Measurements from ENCODE around the gene CRIP2.

DNA sequence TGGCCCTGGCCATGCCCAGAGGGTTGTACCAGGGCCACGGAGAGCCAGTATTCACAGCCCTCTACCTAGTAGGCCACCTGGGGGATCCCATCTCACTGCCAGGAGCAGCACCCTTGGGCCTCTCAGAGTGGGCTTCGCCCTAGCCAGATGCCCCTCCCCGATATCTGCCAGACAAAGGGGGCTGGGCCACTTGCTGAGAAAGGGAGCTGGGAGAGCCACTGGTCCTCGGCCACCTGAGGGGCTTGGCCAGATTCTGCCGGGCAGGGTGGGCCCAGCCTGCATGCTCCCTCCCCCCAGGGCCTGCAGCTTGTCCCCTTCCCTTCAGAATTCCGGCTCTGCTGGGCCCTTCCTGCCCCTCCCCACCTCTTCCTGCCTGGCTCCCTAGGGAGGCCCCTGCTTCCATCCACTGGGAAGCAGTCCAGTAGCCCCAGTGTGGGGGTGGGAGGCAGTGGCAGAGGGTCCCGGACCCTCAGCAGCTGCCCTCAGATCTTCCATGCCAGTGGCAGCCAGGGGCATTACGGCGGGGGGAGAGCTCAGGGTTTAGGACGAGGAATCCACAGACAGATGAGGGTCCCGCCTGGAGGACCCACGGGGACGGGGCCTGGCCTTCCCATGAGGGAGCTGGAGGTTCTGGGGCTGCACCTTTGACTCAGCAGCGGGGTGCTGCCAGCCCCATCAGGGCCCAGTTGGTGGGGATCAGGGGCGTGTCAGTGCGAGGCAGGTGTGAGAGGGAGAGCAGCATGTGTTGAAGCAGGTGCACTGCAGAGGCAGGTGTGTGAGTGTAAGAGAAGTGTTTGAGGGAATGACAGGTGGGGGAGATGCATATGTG, 2.4 kb downstream of the CRIP2 start:
- TF ChIP-seq, protein P1, sequence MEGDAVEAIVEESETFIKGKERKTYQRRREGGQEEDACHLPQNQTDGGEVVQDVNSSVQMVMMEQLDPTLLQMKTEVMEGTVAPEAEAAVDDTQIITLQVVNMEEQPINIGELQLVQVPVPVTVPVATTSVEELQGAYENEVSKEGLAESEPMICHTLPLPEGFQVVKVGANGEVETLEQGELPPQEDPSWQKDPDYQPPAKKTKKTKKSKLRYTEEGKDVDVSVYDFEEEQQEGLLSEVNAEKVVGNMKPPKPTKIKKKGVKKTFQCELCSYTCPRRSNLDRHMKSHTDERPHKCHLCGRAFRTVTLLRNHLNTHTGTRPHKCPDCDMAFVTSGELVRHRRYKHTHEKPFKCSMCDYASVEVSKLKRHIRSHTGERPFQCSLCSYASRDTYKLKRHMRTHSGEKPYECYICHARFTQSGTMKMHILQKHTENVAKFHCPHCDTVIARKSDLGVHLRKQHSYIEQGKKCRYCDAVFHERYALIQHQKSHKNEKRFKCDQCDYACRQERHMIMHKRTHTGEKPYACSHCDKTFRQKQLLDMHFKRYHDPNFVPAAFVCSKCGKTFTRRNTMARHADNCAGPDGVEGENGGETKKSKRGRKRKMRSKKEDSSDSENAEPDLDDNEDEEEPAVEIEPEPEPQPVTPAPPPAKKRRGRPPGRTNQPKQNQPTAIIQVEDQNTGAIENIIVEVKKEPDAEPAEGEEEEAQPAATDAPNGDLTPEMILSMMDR (IDR thresholded peaks at IDR 0.05; ENCODE audit: low read depth, low read length): no peak
- TF ChIP-seq EZH2phosphoT487 (IDR thresholded peaks at IDR 0.05; ENCODE audit: low read depth): no peak

All from OCI-LY3 (cell line).